Heart left ventricle (tissue), 13 donors: Measurements from ENCODE around the gene SUSD6.

Experiments
- POLR2A ChIP-seq, 2 donors: fragments of 450-650 bp; IDR thresholded peaks; one replicate each; pipeline ENCODE4 v1.6.1; 2017; ENCODE audit warnings: antibody characterized with exemption in 2 of 2, mild to moderate bottlenecking in 2 of 2, moderate library complexity in 2 of 2
- TF ChIP-seq, protein P1 (sequence below), 12 donors: fragments of 200-600 bp; sonication (generic) in 4 of 12; IDR thresholded peaks; one replicate each; pipeline versions ENCODE4 v1.5.0 to v1.8.0; 2018 to 2022; ENCODE audit warnings: antibody characterized with exemption in 12 of 12, mild to moderate bottlenecking in 5 of 12
- donor health status: ischemic (EF 13 %, LVEDD 7.1; RV severe dilation, severe dysfunction).
- donor health status: DM: no; HTN: yes; CAD: no.
- donor health status: DM: no; HTN: no; CAD: no.
- donor health status: ischemic (EF 25% LVEDD 6.9; RV normal size, moderate dysfunction).
- donor health status: ischemic (EF 25% LVEDD 5.7; RV mildly dilated, moderate dysfunction).
- donor health status: ischemic (EF 35%, LVEDD 5.7; RV mildly dilated, moderate dysfunction).
- donor health status: nonischemic (EF 11% LVEDD 7.7; RV severe dilation, severe dysfunction).
- donor health status: DM: yes; HTN: yes; CAD: no.
- donor health status: PGD.
- donor health status: ischemic (EF 29% LVEDD 5.4; RV normal size, mild dysfunction).
- donor health status: nonischemic (EF 23%, LVEDD 6.1; RV moderate dilation, normal function).

DNA sequence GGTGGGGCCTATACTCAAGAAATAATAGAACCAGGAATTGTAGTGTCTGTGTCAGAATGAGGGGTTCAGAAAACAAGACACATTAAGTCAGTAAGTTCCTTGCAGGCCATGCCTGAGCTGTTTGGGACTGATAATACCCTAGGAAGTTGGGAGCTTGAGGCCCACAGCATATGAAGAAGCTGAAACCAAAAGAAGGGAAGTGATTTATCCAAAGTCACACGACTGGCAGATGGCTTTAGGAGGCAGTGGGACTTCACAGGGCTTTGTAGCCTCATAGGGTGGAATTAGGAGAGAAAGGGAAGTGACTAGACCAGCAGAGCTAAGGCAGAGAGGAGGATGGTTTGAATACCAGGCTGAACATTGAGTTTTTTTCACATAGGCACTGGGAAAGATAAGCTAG lies 99.0 kb downstream of the SUSD6 start:
- TF ChIP-seq, protein P1, sequence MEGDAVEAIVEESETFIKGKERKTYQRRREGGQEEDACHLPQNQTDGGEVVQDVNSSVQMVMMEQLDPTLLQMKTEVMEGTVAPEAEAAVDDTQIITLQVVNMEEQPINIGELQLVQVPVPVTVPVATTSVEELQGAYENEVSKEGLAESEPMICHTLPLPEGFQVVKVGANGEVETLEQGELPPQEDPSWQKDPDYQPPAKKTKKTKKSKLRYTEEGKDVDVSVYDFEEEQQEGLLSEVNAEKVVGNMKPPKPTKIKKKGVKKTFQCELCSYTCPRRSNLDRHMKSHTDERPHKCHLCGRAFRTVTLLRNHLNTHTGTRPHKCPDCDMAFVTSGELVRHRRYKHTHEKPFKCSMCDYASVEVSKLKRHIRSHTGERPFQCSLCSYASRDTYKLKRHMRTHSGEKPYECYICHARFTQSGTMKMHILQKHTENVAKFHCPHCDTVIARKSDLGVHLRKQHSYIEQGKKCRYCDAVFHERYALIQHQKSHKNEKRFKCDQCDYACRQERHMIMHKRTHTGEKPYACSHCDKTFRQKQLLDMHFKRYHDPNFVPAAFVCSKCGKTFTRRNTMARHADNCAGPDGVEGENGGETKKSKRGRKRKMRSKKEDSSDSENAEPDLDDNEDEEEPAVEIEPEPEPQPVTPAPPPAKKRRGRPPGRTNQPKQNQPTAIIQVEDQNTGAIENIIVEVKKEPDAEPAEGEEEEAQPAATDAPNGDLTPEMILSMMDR (IDR thresholded peaks at IDR 0.05) = no peak
- TF ChIP-seq POLR2A (IDR thresholded peaks at IDR 0.05) = no peak
